Ramos (cell line): ENCODE measurements around the gene PDCD7.
"Not testable (repeated sequence)": the region's sequence is repeated elsewhere in the genome, so short reads cannot be mapped to it uniquely, and the experiment has no call there.

ENCODE experiments used
- in situ Hi-C: fragments of 300-500 bp; cut with MboI; formaldehyde crosslinking; loops from one replicate; pipeline ENCODE4 v1.14.3; 2022; ENCODE audit warnings: low sequenced_read_pairs; ENCODE audit not compliant: unreplicated experiment

The PDCD7 gene

GRCh38 chr15:65093793-65094170 is 39.8 kb downstream of the PDCD7 start:
- in situ Hi-C loops = not testable (repeated sequence)

- in situ Hi-C loops = no loop called here
These were observed 40.5 kb downstream of the PDCD7 start for GRCh38 chr15:65092911-65093792.

- in situ Hi-C loops = no loop called here
These were observed 41.5 kb downstream of the PDCD7 start for GRCh38 chr15:65091946-65092770.

GRCh38 chr15:65089206-65089824 is 44.3 kb downstream of the PDCD7 start:
- in situ Hi-C loops = no loop called here

GRCh38 chr15:65088643-65089021 is 45.0 kb downstream of the PDCD7 start:
- in situ Hi-C loops = no loop called here

- in situ Hi-C loops = no loop called here
These were observed 45.5 kb downstream of the PDCD7 start for GRCh38 chr15:65087873-65088642.

- in situ Hi-C loops = no loop called here
These were observed 46.2 kb downstream of the PDCD7 start for GRCh38 chr15:65087411-65087810.

- in situ Hi-C loops = no loop called here
These were observed 46.9 kb downstream of the PDCD7 start for GRCh38 chr15:65086680-65087111.

- in situ Hi-C loops = no loop called here
These were observed 47.5 kb downstream of the PDCD7 start for GRCh38 chr15:65085990-65086679.

- in situ Hi-C loops = no loop called here
These were observed 48.3 kb downstream of the PDCD7 start for GRCh38 chr15:65085207-65085753.

- in situ Hi-C loops = no loop called here
These were observed 49.0 kb downstream of the PDCD7 start for GRCh38 chr15:65084500-65085206.

- in situ Hi-C loops = no loop called here
These were observed 50.3 kb downstream of the PDCD7 start for GRCh38 chr15:65083262-65083701.

- in situ Hi-C loops = no loop called here
These were observed 51.2 kb downstream of the PDCD7 start for GRCh38 chr15:65082303-65082953.

- in situ Hi-C loops = no loop called here
These were observed 51.9 kb downstream of the PDCD7 start for GRCh38 chr15:65081758-65082157.

GRCh38 chr15:65081270-65081669 is 52.3 kb downstream of the PDCD7 start:
- in situ Hi-C loops = no loop called here

GRCh38 chr15:65079580-65079979 is 54.0 kb downstream of the PDCD7 start:
- in situ Hi-C loops = no loop called here

- in situ Hi-C loops = no loop called here
These were observed 55.6 kb downstream of the PDCD7 start for GRCh38 chr15:65077981-65078352.

GRCh38 chr15:65077291-65077980 is 56.2 kb downstream of the PDCD7 start:
- in situ Hi-C loops = no loop called here
